ENCODE measurements around the gene TNFRSF13B. TPM values are rescaled to one million over a fixed set of nuclear protein-coding genes. Genes with fewer than 3 reads are reported as not detected.

Gene TNFRSF13B
- total RNA-seq, 3 donors from 2014 or later (not counting 1 experiment from before 2014, with no cell fraction given) = 0.70 to 7.7 (median 0.89) TPM

DNA sequence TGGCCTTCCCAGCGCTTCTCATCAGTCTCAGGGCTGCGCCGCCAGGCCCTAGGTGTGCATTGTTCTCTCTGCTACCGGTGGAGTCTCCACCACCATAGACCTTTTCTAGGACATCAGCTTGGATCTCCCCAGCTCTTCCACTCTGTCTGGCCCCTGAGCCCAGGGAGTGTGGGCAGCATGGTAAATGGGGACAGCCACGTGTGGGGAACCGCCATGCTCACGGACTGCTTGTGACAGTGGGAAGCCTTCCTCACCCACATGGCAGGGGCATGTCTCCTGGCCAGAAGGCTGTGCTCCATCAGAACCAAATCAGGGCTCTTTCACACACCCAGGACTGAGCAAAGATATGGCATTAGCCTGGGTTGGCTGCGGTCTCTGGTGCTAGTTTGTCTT lies 51.3 kb downstream of the TNFRSF13B start:
- Histone ChIP-seq H3K36me3 (ENCODE audit: control insufficient read depth, insufficient read depth, low read length) (no peaks in the 10 kb centered on the region), H3K27me3 (ENCODE audit: control insufficient read depth, insufficient read depth, low read length) (no peaks in the 10 kb centered on the region), H3K4me1 (ENCODE audit: control insufficient read depth, insufficient read depth, low read length) (no peaks in the 10 kb centered on the region), H3K4me3 (ENCODE audit: low read length) (no peak overlapping the region), H3K9me3 (ENCODE audit: control insufficient read depth, insufficient read depth, low read length) (no peaks in the 10 kb centered on the region), H3K27ac (ENCODE audit: low read length) (no peak overlapping the region)
- Mint-ChIP-seq H3K27me3 (ENCODE audit: low read depth in 2 of 2) (no peaks in the 10 kb centered on the region), H3K9me3 (no peaks in the 10 kb centered on the region), H3K36me3 (no peaks in the 10 kb centered on the region), H3K4me1 (peaks cover 0 to 7% of the 10 kb centered on the region in 2 donors), H3K27ac (no peak overlapping the region), H3K4me3 (no peak overlapping the region)
- DNase-seq (no peak), ATAC-seq (no peak)
- TF ChIP-seq, protein P1, sequence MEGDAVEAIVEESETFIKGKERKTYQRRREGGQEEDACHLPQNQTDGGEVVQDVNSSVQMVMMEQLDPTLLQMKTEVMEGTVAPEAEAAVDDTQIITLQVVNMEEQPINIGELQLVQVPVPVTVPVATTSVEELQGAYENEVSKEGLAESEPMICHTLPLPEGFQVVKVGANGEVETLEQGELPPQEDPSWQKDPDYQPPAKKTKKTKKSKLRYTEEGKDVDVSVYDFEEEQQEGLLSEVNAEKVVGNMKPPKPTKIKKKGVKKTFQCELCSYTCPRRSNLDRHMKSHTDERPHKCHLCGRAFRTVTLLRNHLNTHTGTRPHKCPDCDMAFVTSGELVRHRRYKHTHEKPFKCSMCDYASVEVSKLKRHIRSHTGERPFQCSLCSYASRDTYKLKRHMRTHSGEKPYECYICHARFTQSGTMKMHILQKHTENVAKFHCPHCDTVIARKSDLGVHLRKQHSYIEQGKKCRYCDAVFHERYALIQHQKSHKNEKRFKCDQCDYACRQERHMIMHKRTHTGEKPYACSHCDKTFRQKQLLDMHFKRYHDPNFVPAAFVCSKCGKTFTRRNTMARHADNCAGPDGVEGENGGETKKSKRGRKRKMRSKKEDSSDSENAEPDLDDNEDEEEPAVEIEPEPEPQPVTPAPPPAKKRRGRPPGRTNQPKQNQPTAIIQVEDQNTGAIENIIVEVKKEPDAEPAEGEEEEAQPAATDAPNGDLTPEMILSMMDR (IDR thresholded peaks at IDR 0.05) = no peak
- intact Hi-C loops (cut with micrococcal nuclease) = loop anchor here (5.0 kb wide), 1 partner anchor 72 kb away; no protein-coding TSS in a partner anchor
- 92% methylated on average over 8 of the region's 8 CpGs for WGBS (ENCODE audit: insufficient coverage)

DNA sequence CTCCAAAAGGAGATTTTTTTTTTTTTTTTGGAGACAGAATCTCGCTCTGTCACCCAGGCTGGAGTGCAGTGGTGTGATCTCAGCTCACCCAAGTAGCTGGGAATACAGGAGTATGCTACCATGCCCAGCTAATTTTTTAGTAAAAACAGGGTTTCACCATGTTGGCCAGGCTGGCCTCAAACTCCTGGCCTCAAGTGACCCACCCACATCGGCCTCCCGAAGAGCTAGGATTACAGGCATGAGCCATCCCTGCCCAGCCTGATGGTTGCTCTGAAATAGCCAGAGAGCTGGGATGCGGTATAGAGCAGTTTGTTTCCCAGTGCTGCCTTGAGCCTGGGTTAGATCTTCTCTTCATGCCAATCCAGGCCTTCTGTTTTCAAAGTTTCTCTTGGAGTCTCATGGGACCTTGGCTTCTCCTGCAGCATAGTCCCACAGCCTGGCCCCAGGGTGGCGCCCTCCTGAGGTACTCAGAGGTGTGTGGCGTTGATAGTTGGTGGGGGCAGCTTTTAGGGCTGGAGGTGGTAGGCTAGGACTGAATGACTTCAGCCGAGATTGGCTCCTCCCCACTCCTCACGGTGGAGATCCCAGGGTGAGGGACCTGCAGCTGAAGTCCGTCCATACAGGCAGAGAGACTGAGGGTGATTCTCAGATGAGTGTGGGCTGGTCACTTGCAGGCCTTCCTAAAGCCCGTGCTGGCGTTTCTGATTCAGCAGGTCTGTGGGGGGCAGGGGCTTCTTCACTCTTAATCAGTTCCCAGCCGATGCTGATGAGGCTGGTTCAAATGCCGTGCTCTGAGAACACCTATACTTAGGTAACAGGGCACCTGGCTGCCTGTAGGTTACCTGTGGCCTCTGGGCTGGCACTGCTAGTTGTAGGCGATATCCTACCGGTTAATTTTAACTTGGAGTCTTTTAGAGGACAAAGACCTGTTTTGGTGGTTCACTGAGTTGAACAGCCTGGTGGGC lies 52.0 kb downstream of the TNFRSF13B start:
- TF ChIP-seq, protein P1 (IDR thresholded peaks at IDR 0.05) = no peak
- Mint-ChIP-seq H3K36me3 (no peaks in the 10 kb centered on the region), H3K4me1 (peaks cover 0 to 7% of the 10 kb centered on the region in 2 donors), H3K27me3 (ENCODE audit: low read depth in 2 of 2) (no peaks in the 10 kb centered on the region), H3K4me3 (no peak overlapping the region), H3K9me3 (no peaks in the 10 kb centered on the region), H3K27ac (no peak overlapping the region)
- no peak overlapping the region for H3K27ac ChIP-seq (ENCODE audit: low read length)
- H3K27me3 ChIP-seq (ENCODE audit: control insufficient read depth, insufficient read depth, low read length) = no peaks in the 10 kb centered on the region
- H3K4me1 ChIP-seq (ENCODE audit: control insufficient read depth, insufficient read depth, low read length) = no peaks in the 10 kb centered on the region
- intact Hi-C loops (cut with micrococcal nuclease) = loop anchor here (5.0 kb wide), 1 partner anchor 72 kb away; no protein-coding TSS in a partner anchor
- no peak for ATAC-seq
- H3K9me3 ChIP-seq (ENCODE audit: control insufficient read depth, insufficient read depth, low read length) = no peaks in the 10 kb centered on the region
- H3K36me3 ChIP-seq (ENCODE audit: control insufficient read depth, insufficient read depth, low read length) = no peaks in the 10 kb centered on the region
- no peak for DNase-seq
- no peak overlapping the region for H3K4me3 ChIP-seq (ENCODE audit: low read length)
- WGBS (ENCODE audit: insufficient coverage) = 88% methylated on average over 15 of the region's 15 CpGs

DNA sequence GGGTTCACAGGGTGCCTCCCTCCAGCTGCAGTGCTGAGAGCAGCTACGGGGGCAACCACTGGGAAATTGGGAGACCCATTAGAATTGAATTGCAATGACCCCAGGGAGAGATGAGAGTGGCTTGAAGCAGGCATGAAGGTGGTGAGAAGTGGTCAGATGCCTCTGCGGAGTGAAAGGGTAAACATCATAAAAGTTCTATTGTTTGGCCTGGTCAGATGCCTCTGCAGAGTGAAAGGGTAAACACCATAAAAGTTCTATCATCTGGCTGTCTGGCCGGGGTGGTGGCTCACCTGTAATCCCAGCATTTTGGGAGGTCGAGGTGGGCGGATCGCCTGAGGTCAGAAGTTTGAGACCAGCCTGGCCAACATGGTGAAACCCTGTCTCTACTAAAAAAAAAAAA lies 53.5 kb downstream of the TNFRSF13B start:
- H3K27ac Mint-ChIP-seq = no peak overlapping the region
- H3K4me3 Mint-ChIP-seq = no peak overlapping the region
- Histone ChIP-seq H3K4me3 (ENCODE audit: low read length) (no peak overlapping the region), H3K36me3 (ENCODE audit: control insufficient read depth, insufficient read depth, low read length) (no peaks in the 10 kb centered on the region), H3K27ac (ENCODE audit: low read length) (no peak overlapping the region), H3K27me3 (ENCODE audit: control insufficient read depth, insufficient read depth, low read length) (no peaks in the 10 kb centered on the region), H3K4me1 (ENCODE audit: control insufficient read depth, insufficient read depth, low read length) (no peaks in the 10 kb centered on the region), H3K9me3 (ENCODE audit: control insufficient read depth, insufficient read depth, low read length) (no peaks in the 10 kb centered on the region)
- intact Hi-C loops (cut with micrococcal nuclease) = no loop called here
- H3K27me3 Mint-ChIP-seq (ENCODE audit: low read depth in 2 of 2) = no peaks in the 10 kb centered on the region
- peaks cover 0 to 7% of the 10 kb centered on the region in 2 donors for H3K4me1 Mint-ChIP-seq
- no peaks in the 10 kb centered on the region for H3K36me3 Mint-ChIP-seq
- TF ChIP-seq, protein P1 (IDR thresholded peaks at IDR 0.05) = no peak
- ATAC-seq (no peak), DNase-seq (no peak)
- H3K9me3 Mint-ChIP-seq = no peaks in the 10 kb centered on the region
- WGBS (ENCODE audit: insufficient coverage) = 86% methylated on average over 3 of the region's 6 CpGs
